ENCODE results near the gene ACAN. TPM values are rescaled to one million over a fixed set of nuclear protein-coding genes. Genes with fewer than 3 reads are reported as not detected.

Gene ACAN
- total and polyA plus RNA-seq, 2 donors from 2014 or later, result 2.8 to 10.3 TPM

DNA sequence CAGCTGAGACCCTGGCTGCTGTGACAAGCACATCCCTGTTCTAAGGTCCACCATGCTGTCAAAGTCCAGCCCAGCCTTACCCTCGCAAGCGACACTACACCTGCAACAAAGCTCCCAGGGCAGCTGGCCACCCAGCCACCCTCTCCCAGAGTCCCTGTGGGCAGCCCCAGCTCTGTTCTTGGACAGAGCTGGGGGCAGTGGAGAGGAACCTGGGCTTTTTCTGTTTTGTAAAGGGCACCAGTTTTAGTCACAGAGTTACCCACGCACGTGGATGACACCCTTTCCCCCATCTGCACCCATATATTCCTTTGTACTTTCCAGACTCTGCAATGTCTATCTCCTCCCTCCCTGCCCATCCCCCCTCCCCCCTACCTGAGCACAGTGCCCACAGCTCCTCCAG is 38.9 kb downstream of the ACAN start:
- DNase-seq, result no peak
- no peak for FAIRE-seq
- no peak overlapping the region for H3K27ac ChIP-seq (ENCODE audit: low read depth in 2 of 2, low read length in 2 of 2)

DNA sequence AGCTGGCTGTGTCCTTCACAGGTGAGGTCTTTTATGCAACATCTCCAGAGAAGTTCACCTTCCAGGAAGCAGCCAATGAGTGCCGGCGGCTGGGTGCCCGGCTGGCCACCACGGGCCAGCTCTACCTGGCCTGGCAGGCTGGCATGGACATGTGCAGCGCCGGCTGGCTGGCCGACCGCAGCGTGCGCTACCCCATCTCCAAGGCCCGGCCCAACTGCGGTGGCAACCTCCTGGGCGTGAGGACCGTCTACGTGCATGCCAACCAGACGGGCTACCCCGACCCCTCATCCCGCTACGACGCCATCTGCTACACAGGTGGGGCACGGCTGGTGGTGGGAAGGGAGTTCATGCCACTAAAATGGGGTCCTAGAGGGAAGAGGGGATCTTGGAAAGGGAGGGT is 40.1 kb downstream of the ACAN start:
- Histone ChIP-seq H3K4me1 (ENCODE audit: control insufficient read depth in 2 of 3, insufficient read depth in 2 of 3, low read depth in 1 of 3, low read length in 3 of 3) (no peaks in the 10 kb centered on the region), H3K9ac (ENCODE audit: low read length in 3 of 3) (no peak overlapping the region), H3K4me3 (ENCODE audit: low read length in 3 of 3) (no peak overlapping the region), H3K27me3 (ENCODE audit: control insufficient read depth, insufficient read depth, low read length) (no peaks in the 10 kb centered on the region), H3K9me3 (ENCODE audit: control insufficient read depth in 2 of 3, insufficient read depth in 1 of 3, low read length in 3 of 3) (no peaks in the 10 kb centered on the region), H3K36me3 (ENCODE audit: control insufficient read depth in 2 of 3, insufficient read depth in 3 of 3, low read length in 3 of 3) (no peaks in the 10 kb centered on the region), H3K27ac (ENCODE audit: low read depth in 2 of 2, low read length in 2 of 2) (no peak overlapping the region)
- FAIRE-seq, result no peak
- intact Hi-C loops (cut with DNase I), result no loop called here
- TF ChIP-seq, protein P1, sequence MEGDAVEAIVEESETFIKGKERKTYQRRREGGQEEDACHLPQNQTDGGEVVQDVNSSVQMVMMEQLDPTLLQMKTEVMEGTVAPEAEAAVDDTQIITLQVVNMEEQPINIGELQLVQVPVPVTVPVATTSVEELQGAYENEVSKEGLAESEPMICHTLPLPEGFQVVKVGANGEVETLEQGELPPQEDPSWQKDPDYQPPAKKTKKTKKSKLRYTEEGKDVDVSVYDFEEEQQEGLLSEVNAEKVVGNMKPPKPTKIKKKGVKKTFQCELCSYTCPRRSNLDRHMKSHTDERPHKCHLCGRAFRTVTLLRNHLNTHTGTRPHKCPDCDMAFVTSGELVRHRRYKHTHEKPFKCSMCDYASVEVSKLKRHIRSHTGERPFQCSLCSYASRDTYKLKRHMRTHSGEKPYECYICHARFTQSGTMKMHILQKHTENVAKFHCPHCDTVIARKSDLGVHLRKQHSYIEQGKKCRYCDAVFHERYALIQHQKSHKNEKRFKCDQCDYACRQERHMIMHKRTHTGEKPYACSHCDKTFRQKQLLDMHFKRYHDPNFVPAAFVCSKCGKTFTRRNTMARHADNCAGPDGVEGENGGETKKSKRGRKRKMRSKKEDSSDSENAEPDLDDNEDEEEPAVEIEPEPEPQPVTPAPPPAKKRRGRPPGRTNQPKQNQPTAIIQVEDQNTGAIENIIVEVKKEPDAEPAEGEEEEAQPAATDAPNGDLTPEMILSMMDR (IDR thresholded peaks at IDR 0.05; ENCODE audit: borderline replicate concordance, extremely low read depth, insufficient read depth), result no peak
- DNase-seq, result no peak

More for the DNA sequence above, 38.9 kb downstream of the ACAN start:
- no peaks in the 10 kb centered on the region for H3K36me3 ChIP-seq (ENCODE audit: control insufficient read depth in 2 of 3, insufficient read depth in 3 of 3, low read length in 3 of 3)
- H3K27me3 ChIP-seq (ENCODE audit: control insufficient read depth, insufficient read depth, low read length), result no peaks in the 10 kb centered on the region
- intact Hi-C loops (cut with DNase I), result no loop called here
- H3K9me3 ChIP-seq (ENCODE audit: control insufficient read depth in 2 of 3, insufficient read depth in 1 of 3, low read length in 3 of 3), result no peaks in the 10 kb centered on the region
- TF ChIP-seq, protein P1 (IDR thresholded peaks at IDR 0.05; ENCODE audit: borderline replicate concordance, extremely low read depth, insufficient read depth), result no peak
- no peak overlapping the region for H3K9ac ChIP-seq (ENCODE audit: low read length in 3 of 3)
- no peaks in the 10 kb centered on the region for H3K4me1 ChIP-seq (ENCODE audit: control insufficient read depth in 2 of 3, insufficient read depth in 2 of 3, low read depth in 1 of 3, low read length in 3 of 3)
- no peak overlapping the region for H3K4me3 ChIP-seq (ENCODE audit: low read length in 3 of 3)

DNA sequence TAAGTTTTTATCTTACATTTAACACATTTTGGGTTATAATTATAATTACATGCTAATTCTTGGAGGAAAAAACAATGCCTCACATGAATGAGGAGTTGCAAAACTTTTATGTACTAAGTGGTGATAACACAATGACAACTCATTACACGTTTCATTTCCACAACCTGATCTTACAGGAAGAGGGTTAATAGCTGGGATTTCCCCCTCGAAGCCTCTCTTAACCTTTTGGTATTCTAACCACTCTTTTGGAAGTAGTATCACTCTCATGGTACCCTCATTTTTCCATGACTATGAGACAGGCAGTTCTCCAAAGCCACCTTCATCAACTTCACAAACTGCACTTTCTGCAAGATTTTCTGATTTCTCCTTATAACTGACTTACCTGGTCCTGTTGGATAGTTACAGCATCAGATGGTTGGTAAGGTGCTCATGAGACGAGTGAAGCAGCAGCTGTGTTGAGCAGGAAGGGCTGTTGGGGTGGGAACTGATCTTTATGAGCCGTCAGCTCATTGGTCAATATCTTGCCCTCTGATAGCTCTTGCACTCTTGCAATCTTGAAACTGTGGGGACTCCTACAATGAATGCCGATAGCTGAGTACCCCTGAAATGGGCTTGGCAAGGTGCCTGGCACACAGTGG is 41.6 kb downstream of the ACAN start:
- Histone ChIP-seq H3K36me3 (ENCODE audit: control insufficient read depth in 2 of 3, insufficient read depth in 3 of 3, low read length in 3 of 3) (no peaks in the 10 kb centered on the region), H3K4me1 (ENCODE audit: control insufficient read depth in 2 of 3, insufficient read depth in 2 of 3, low read depth in 1 of 3, low read length in 3 of 3) (no peaks in the 10 kb centered on the region), H3K27ac (ENCODE audit: low read depth in 2 of 2, low read length in 2 of 2) (no peak overlapping the region), H3K9ac (ENCODE audit: low read length in 3 of 3) (no peak overlapping the region), H3K4me3 (ENCODE audit: low read length in 3 of 3) (no peak overlapping the region), H3K9me3 (ENCODE audit: control insufficient read depth in 2 of 3, insufficient read depth in 1 of 3, low read length in 3 of 3) (no peaks in the 10 kb centered on the region), H3K27me3 (ENCODE audit: control insufficient read depth, insufficient read depth, low read length) (no peaks in the 10 kb centered on the region)
- DNase-seq, result no peak
- intact Hi-C loops (cut with DNase I), result no loop called here
- FAIRE-seq, result no peak
- TF ChIP-seq, protein P1 (IDR thresholded peaks at IDR 0.05; ENCODE audit: borderline replicate concordance, extremely low read depth, insufficient read depth), result no peak

DNA sequence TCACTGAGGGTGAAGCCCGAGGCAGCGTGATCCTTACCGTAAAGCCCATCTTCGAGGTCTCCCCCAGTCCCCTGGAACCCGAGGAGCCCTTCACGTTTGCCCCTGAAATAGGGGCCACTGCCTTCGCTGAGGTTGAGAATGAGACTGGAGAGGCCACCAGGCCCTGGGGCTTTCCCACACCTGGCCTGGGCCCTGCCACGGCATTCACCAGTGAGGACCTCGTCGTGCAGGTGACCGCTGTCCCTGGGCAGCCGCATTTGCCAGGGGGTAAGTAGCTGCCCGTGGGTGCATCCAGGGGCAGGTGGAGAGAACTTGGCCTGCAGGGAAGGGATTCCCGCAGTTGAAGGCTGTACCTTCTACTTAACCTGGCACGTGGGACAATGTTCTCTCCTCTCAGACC is 42.4 kb downstream of the ACAN start:
- FAIRE-seq, result no peak
- intact Hi-C loops (cut with DNase I), result no loop called here

More for the DNA sequence above, 42.4 kb downstream of the ACAN start:
- no peaks in the 10 kb centered on the region for H3K9me3 ChIP-seq (ENCODE audit: control insufficient read depth in 2 of 3, insufficient read depth in 1 of 3, low read length in 3 of 3)
- no peaks in the 10 kb centered on the region for H3K4me1 ChIP-seq (ENCODE audit: control insufficient read depth in 2 of 3, insufficient read depth in 2 of 3, low read depth in 1 of 3, low read length in 3 of 3)
- no peak overlapping the region for H3K4me3 ChIP-seq (ENCODE audit: low read length in 3 of 3)
- TF ChIP-seq, protein P1 (IDR thresholded peaks at IDR 0.05; ENCODE audit: borderline replicate concordance, extremely low read depth, insufficient read depth), result no peak
- no peaks in the 10 kb centered on the region for H3K27me3 ChIP-seq (ENCODE audit: control insufficient read depth, insufficient read depth, low read length)
- H3K27ac ChIP-seq (ENCODE audit: low read depth in 2 of 2, low read length in 2 of 2), result no peak overlapping the region
- no peaks in the 10 kb centered on the region for H3K36me3 ChIP-seq (ENCODE audit: control insufficient read depth in 2 of 3, insufficient read depth in 3 of 3, low read length in 3 of 3)
- DNase-seq, result no peak
- no peak overlapping the region for H3K9ac ChIP-seq (ENCODE audit: low read length in 3 of 3)
